Central memory CD8-positive, alpha-beta T cell (primary cell): Measurements from ENCODE around the gene TMEM11.

Experiments
- ATAC-seq: fragments of 150-1000 bp; cut with Tn5 transposase; replicated peaks from 2 replicates; pipeline ENCODE4 v1.10.0; 2022; ENCODE audit warnings: mild to moderate bottlenecking, moderate FRiP score, moderate number of reproducible peaks; ENCODE audit not compliant: poor library complexity, severe bottlenecking; ENCODE audit errors: extremely low read depth
- DNase-seq, 2 donors: peaks; one replicate each; pipeline ENCODE4 v3.0.0; 2021; ENCODE audit warnings: low spot score in 2 of 2
- H3K27ac Mint-ChIP-seq: one replicate; pipeline ENCODE4 v1.8.0; 2022; ENCODE audit warnings: low read depth, mild to moderate bottlenecking, moderate library complexity, mixed read lengths
- H3K27me3 Mint-ChIP-seq: one replicate; pipeline ENCODE4 v1.8.0; 2022; ENCODE audit warnings: mixed read lengths
- H3K36me3 Mint-ChIP-seq: one replicate; pipeline ENCODE4 v1.8.0; 2022; ENCODE audit warnings: mild to moderate bottlenecking, moderate library complexity, mixed read lengths; ENCODE audit not compliant: insufficient read depth
- H3K4me1 Mint-ChIP-seq: one replicate; pipeline ENCODE4 v1.8.0; 2022; ENCODE audit warnings: mixed read lengths
- H3K4me3 Mint-ChIP-seq: one replicate; pipeline ENCODE4 v1.8.0; 2022; ENCODE audit warnings: mild to moderate bottlenecking, moderate library complexity, mixed read lengths
- H3K9me3 Mint-ChIP-seq: one replicate; pipeline ENCODE4 v1.8.0; 2022; ENCODE audit warnings: mixed read lengths

Gene TMEM11

GRCh38 chr17:21185061-21185460, 28.9 kb downstream of the TMEM11 start:
- Mint-ChIP-seq H3K4me1 (peaks cover 6% of the 10 kb centered on the region), H3K9me3 (no peaks in the 10 kb centered on the region), H3K27ac (no peak overlapping the region), H3K27me3 (no peaks in the 10 kb centered on the region), H3K4me3 (no peak overlapping the region), H3K36me3 (peaks cover 12% of the 10 kb centered on the region)
- no peak for ATAC-seq
- no peak for DNase-seq

GRCh38 chr17:21184570-21184969, 29.4 kb downstream of the TMEM11 start:
- Mint-ChIP-seq H3K36me3 (peaks cover 12% of the 10 kb centered on the region), H3K27ac (no peak overlapping the region), H3K9me3 (no peaks in the 10 kb centered on the region), H3K27me3 (no peaks in the 10 kb centered on the region), H3K4me1 (peaks cover 6% of the 10 kb centered on the region), H3K4me3 (no peak overlapping the region)
- ATAC-seq (no peak), DNase-seq (no peak)

DNA sequence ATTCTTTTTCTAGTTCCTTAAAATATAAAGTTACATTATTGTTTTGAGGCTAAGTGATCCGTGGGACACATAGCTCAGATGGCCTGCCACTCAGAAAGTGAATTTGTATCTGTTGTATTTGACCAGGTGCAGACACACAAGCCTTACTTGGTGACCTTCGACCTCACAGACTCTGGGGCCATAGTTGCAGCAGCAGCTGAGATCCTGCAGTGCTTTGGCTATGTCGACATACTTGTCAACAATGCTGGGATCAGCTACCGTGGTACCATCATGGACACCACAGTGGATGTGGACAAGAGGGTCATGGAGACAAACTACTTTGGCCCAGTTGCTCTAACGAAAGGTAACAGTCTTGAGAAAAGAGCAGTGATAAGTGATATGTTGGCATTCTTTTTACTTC, 30.5 kb downstream of the TMEM11 start:
- Mint-ChIP-seq H3K4me3 (no peak overlapping the region), H3K4me1 (peaks cover 6% of the 10 kb centered on the region), H3K36me3 (peaks cover 15% of the 10 kb centered on the region), H3K27ac (peak overlapping the region; percentile 29), H3K9me3 (no peaks in the 10 kb centered on the region), H3K27me3 (no peaks in the 10 kb centered on the region)
- DNase-seq (no peak), ATAC-seq (no peak)

DNA sequence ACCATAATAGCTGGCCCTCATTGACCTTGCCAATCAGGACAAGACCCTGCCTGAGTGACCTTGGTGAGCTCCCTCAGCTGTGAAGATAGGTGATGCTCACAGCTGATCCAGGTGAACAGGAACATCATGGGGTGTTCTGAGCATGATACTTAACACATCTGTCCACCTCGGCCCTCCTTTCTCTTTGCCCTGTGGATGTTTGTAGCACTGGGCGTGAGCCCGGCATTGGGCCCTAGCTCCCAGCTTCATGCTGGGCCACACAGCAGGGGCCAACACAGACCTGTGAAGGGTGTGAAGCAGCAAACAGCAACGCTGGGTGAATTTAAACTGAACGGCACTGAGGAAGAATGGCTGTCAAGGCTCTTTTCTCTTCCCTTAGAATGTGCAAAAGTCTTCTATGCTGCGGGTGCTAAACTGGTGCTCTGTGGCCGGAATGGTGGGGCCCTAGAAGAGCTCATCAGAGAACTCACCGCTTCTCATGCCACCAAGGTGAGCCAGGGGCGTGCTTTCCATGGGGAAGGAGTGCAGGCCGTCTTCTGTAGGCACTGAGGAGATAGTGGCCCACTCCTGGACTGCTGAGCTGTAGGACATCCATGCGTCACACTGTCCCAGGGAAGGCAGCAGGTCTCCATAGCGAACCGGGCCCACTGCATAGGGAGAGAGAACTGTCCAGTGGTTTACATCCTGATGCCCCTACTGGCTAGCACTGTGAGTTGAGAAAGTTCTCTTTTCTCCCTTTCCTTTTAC, 35.9 kb downstream of the TMEM11 start:
- H3K36me3 Mint-ChIP-seq, result peaks cover 5% of the 10 kb centered on the region
- DNase-seq (no peak), ATAC-seq (no peak)
- H3K4me1 Mint-ChIP-seq, result peaks cover 2% of the 10 kb centered on the region
- H3K27ac Mint-ChIP-seq, result no peak overlapping the region
- H3K27me3 Mint-ChIP-seq, result no peaks in the 10 kb centered on the region
- H3K9me3 Mint-ChIP-seq, result no peaks in the 10 kb centered on the region
- H3K4me3 Mint-ChIP-seq, result no peak overlapping the region

DNA sequence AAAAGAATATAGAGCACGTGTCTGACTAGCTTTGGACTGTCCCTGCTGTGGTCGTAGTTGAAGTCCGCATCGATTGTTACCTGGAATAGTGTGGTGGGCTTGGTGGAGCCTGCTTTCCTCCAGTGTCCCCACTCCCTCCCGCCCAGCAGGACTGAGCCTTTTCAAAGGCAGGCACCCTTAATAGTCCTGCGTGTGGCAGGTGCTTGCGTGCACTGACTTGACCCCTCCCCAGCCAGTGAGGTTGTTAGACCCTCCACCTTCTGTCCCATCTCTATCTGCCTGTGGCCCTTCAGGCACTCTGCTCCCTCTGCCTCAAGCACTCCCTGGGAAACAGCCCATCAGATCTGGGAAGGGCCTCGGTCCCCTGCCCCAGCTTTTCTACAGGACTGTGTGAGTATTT, 36.6 kb downstream of the TMEM11 start:
- no peak for ATAC-seq
- no peaks in the 10 kb centered on the region for H3K9me3 Mint-ChIP-seq
- H3K4me3 Mint-ChIP-seq, result no peak overlapping the region
- H3K27me3 Mint-ChIP-seq, result no peaks in the 10 kb centered on the region
- peaks cover 7% of the 10 kb centered on the region for H3K36me3 Mint-ChIP-seq
- no peak overlapping the region for H3K27ac Mint-ChIP-seq
- DNase-seq, result no peak
- H3K4me1 Mint-ChIP-seq, result no peaks in the 10 kb centered on the region

DNA sequence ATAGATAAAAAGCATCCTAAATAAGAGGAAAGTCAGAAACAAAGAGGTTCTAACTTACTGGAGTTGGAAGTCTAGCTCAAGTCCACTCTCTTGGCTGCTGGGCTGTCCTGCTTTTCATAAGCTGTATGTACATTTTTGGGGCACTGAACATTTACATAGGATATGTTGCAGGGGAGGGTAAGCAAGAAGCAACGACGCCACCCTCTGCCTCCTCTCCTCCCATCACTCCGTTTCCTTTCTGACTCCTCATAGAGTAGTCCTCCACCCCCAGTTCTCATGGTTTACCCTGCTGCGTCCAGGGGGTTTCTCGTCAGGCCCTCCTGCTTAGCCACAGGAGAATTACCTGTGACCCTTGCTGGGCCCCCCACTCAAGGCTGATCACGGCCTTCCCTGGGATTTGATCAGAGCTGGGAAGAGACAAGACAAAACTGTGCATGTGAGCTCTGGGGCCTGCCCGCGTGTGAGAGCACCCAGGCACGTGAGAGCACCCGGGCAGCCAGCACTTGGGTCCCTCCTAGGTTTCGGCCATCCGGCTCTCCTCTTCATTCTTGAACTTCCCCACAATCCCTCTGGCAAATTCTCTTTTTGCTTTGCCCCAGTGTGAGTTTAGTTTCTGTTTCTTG, 37.1 kb downstream of the TMEM11 start:
- no peak for ATAC-seq
- no peaks in the 10 kb centered on the region for H3K27me3 Mint-ChIP-seq
- no peaks in the 10 kb centered on the region for H3K9me3 Mint-ChIP-seq
- no peak for DNase-seq
- no peak overlapping the region for H3K4me3 Mint-ChIP-seq
- peaks cover 2% of the 10 kb centered on the region for H3K4me1 Mint-ChIP-seq
- peaks cover 7% of the 10 kb centered on the region for H3K36me3 Mint-ChIP-seq
- H3K27ac Mint-ChIP-seq, result no peak overlapping the region

- Mint-ChIP-seq H3K4me1 (peaks cover 13% of the 10 kb centered on the region), H3K36me3 (peaks cover 7% of the 10 kb centered on the region), H3K27ac (no peak overlapping the region), H3K27me3 (no peaks in the 10 kb centered on the region), H3K4me3 (no peak overlapping the region), H3K9me3 (no peaks in the 10 kb centered on the region)
- ATAC-seq, result no peak
- no peak for DNase-seq
These were observed 39.2 kb downstream of the TMEM11 start for GRCh38 chr17:21174713-21175112.

DNA sequence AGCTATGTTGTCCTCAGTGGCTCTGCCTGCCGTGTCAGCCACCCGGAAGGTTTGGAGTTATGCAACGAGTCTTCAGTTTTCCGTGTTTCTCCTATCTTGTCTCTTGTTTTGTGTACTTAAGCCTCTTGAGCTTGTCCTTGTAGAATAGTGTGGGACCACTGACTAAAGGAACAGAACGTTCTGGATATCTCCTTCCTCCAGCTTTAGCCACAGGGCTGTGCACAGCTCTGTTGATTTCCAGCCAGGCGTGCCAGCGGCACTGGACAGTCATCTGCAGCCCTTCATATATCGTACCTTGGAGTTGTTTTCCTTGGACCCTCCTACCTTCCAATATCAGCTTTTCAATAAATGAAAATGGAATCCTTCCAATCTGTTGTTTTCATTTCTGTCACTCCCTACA, 39.8 kb downstream of the TMEM11 start:
- DNase-seq, result no peak
- no peaks in the 10 kb centered on the region for H3K27me3 Mint-ChIP-seq
- no peaks in the 10 kb centered on the region for H3K9me3 Mint-ChIP-seq
- H3K4me3 Mint-ChIP-seq, result no peak overlapping the region
- no peak overlapping the region for H3K27ac Mint-ChIP-seq
- peaks cover 13% of the 10 kb centered on the region for H3K4me1 Mint-ChIP-seq
- no peak for ATAC-seq
- H3K36me3 Mint-ChIP-seq, result peaks cover 7% of the 10 kb centered on the region

DNA sequence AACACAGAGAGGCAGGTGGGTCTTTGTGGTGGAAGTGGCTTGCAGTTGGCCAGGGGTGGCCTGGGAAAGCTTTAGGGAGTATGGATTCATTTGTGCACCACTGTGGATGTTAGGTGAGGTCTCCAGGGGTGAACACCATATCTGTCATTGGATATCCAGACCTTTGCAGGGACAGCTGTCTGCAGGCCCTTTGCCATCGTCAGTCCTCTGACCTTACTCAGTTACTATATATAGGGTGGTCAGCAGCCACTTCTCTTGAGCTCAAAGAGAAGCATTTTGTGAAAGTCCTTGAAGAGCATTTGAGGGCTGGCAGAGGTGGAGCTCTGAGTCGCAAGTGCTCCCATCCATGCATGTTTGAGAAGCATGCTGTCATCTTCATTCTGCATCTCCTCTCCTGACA, 40.4 kb downstream of the TMEM11 start:
- Mint-ChIP-seq H3K27ac (no peak overlapping the region), H3K36me3 (peaks cover 4% of the 10 kb centered on the region), H3K27me3 (no peaks in the 10 kb centered on the region), H3K4me3 (no peak overlapping the region), H3K9me3 (no peaks in the 10 kb centered on the region), H3K4me1 (peaks cover 13% of the 10 kb centered on the region)
- no peak for ATAC-seq
- DNase-seq, result no peak

GRCh38 chr17:21172846-21173245, 41.1 kb downstream of the TMEM11 start:
- H3K4me3 Mint-ChIP-seq, result no peak overlapping the region
- no peak overlapping the region for H3K27ac Mint-ChIP-seq
- no peaks in the 10 kb centered on the region for H3K9me3 Mint-ChIP-seq
- peaks cover 4% of the 10 kb centered on the region for H3K36me3 Mint-ChIP-seq
- ATAC-seq, result no peak
- H3K27me3 Mint-ChIP-seq, result no peaks in the 10 kb centered on the region
- H3K4me1 Mint-ChIP-seq, result peaks cover 13% of the 10 kb centered on the region
- DNase-seq, result no peak

- Mint-ChIP-seq H3K4me1 (peaks cover 18% of the 10 kb centered on the region), H3K9me3 (no peaks in the 10 kb centered on the region), H3K36me3 (peaks cover 4% of the 10 kb centered on the region), H3K4me3 (no peak overlapping the region), H3K27ac (no peak overlapping the region), H3K27me3 (no peaks in the 10 kb centered on the region)
- no peak for DNase-seq
- ATAC-seq, result no peak
These were observed 41.9 kb downstream of the TMEM11 start for GRCh38 chr17:21171970-21172510.

DNA sequence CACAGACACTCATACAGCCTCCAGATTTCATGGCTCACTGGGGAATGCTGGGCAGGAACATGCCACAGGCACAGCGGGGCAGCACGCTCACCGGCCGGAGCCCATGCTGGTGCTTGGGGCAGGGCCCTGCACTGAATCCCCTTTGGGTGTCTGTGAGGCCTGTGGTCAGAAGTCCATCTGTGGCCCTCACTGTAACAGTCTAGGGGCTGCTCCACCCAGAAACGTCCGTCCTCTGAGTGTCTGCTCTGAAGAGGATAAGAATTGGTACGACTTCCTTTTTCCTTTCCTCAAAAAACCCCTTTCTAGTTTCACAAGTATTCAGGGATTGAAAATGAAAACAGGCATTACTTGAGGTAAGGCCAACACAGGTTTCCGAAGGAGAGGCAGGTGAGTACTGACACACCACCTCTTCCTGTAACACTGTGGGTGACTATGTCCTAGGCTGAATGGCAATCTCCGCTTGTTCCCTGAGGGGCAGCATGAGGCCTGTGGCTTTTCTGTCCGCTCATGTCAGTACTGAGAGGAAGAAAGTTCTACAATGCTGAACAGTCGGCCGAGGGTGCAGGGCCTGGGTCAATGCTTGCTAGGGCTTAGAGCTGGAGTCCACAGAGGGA, 42.5 kb downstream of the TMEM11 start:
- H3K4me3 Mint-ChIP-seq, result no peak overlapping the region
- H3K27me3 Mint-ChIP-seq, result no peaks in the 10 kb centered on the region
- ATAC-seq, result no peak
- H3K36me3 Mint-ChIP-seq, result peaks cover 4% of the 10 kb centered on the region
- no peak overlapping the region for H3K27ac Mint-ChIP-seq
- H3K4me1 Mint-ChIP-seq, result peaks cover 18% of the 10 kb centered on the region
- DNase-seq, result no peak
- H3K9me3 Mint-ChIP-seq, result no peaks in the 10 kb centered on the region

DNA sequence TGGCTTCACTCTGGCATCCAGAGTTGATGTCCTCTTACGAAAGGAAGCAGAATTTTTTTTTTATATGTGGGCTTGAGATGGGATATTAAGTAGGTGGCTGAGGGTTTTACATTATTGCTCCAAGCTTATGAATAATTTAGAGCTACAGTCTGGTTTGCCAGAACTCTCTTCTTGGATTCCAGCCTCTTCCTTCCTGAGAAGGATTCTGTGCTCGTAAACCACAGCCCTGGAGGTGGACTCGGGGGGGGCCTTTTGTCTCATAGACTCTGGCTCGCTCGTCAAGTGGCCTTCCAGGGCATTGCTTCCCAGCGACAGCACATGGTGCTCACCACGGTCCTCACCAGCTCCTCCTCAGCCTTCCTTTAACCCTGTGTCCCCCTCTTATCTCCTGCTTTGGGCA, 43.2 kb downstream of the TMEM11 start:
- DNase-seq (no peak), ATAC-seq (no peak)
- peaks cover 18% of the 10 kb centered on the region for H3K4me1 Mint-ChIP-seq
- peaks cover 4% of the 10 kb centered on the region for H3K36me3 Mint-ChIP-seq
- H3K27ac Mint-ChIP-seq, result no peak overlapping the region
- H3K9me3 Mint-ChIP-seq, result no peaks in the 10 kb centered on the region
- no peaks in the 10 kb centered on the region for H3K27me3 Mint-ChIP-seq
- no peak overlapping the region for H3K4me3 Mint-ChIP-seq
